DOHH2 (cell line): ENCODE data around the gene LMO7.

Experiments used
- H3F3A ChIP-seq: fragments of 200-600 bp; sonication (generic), shearing (Covaris generic); 2 replicates; pipeline ENCODE4 v1.6.0; 2016; ENCODE audit warnings: antibody characterized with exemption, mild to moderate bottlenecking; ENCODE audit not compliant: control insufficient read depth, insufficient read depth
- H3K27ac ChIP-seq: fragments of 200-600 bp; sonication (generic); 2 replicates; pipeline ENCODE4 v1.5.1; 2014; ENCODE audit warnings: low read depth, mild to moderate bottlenecking, low read length, moderate library complexity
- H3K27me3 ChIP-seq: fragments of 200-600 bp; sonication (generic); 2 replicates; pipeline ENCODE4 v1.6.1; 2014; ENCODE audit warnings: mild to moderate bottlenecking, low read length, mixed read lengths; ENCODE audit not compliant: control insufficient read depth
- H3K36me3 ChIP-seq: fragments of 200-600 bp; sonication (generic); 2 replicates; pipeline ENCODE4 v1.6.1; 2014; ENCODE audit warnings: mild to moderate bottlenecking, low read length, moderate library complexity, mixed read lengths; ENCODE audit not compliant: control insufficient read depth
- H3K4me1 ChIP-seq: fragments of 200-600 bp; sonication (generic); 2 replicates; pipeline ENCODE4 v1.6.1; 2014; ENCODE audit warnings: mild to moderate bottlenecking, low read length, mixed read lengths; ENCODE audit not compliant: control insufficient read depth
- H3K4me2 ChIP-seq: fragments of 200-600 bp; sonication (generic); 2 replicates; pipeline ENCODE4 v1.6.0; 2014; ENCODE audit warnings: mild to moderate bottlenecking, low read length, moderate library complexity
- H3K4me3 ChIP-seq: fragments of 200-600 bp; sonication (generic); 2 replicates; pipeline ENCODE4 v1.5.1; 2014; ENCODE audit warnings: mild to moderate bottlenecking, low read length, mixed read lengths
- H3K79me2 ChIP-seq: fragments of 200-600 bp; sonication (generic); 2 replicates; pipeline ENCODE4 v1.6.1; 2014; ENCODE audit warnings: mild to moderate bottlenecking, low read length, mixed read lengths; ENCODE audit not compliant: control insufficient read depth
- H3K9me2 ChIP-seq: fragments of 200-600 bp; sonication (generic); replicated peaks from 2 replicates; pipeline ENCODE4 v1.6.1; 2014; ENCODE audit warnings: mild to moderate bottlenecking, low read length, mixed read lengths; ENCODE audit not compliant: control insufficient read depth
- H3K9me3 ChIP-seq: fragments of 200-600 bp; sonication (generic); 2 replicates; pipeline ENCODE4 v1.6.1; 2014; ENCODE audit warnings: antibody characterized with exemption, low read length, mixed read lengths; ENCODE audit not compliant: control insufficient read depth, insufficient read depth
- H4K20me1 ChIP-seq: fragments of 200-600 bp; sonication (generic); 2 replicates; pipeline ENCODE4 v1.6.0; 2014; ENCODE audit warnings: low read depth, mild to moderate bottlenecking, antibody characterized with exemption, low read length, moderate library complexity; ENCODE audit not compliant: control insufficient read depth, insufficient read depth
- CTCF ChIP-seq: fragments of 200-600 bp; sonication (generic); IDR thresholded peaks from one replicate; pipeline ENCODE4 v1.5.1; 2014; ENCODE audit warnings: antibody characterized with exemption, mild to moderate bottlenecking, low read depth, low read length; ENCODE audit not compliant: poor library complexity, severe bottlenecking
- EZH2phosphoT487 ChIP-seq: fragments of 200-600 bp; sonication (generic); IDR thresholded peaks from 2 replicates; pipeline ENCODE4 v1.6.1; 2017; ENCODE audit warnings: borderline replicate concordance, mild to moderate bottlenecking, antibody characterized with exemption, low read length, moderate library complexity, mixed read lengths

Gene LMO7

DNA sequence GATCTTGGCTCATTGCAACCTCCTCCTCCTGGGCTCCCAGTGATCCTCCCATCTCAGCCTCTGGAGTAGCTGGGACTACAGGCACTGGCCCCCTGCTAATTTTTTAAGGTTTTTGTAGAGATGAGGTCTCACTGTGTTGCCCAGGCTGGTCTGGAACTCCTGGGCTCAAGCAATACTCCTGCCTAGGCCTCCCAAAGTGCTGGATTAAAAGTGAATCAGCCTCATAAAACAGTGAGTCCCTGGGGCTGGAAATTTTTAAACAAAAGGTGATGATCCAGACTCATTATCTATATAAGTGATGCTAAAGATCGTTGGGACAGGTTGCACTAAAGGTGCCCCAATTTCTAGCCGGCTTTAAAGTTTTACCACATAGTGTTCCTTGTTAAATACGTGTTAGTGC is 112.7 kb downstream of the LMO7 start:
- no peaks in the 10 kb centered on the region for H3K79me2 ChIP-seq
- no peaks in the 10 kb centered on the region for H3K9me2 ChIP-seq
- no peaks in the 10 kb centered on the region for H3K9me3 ChIP-seq
- no peaks in the 10 kb centered on the region for H3K4me1 ChIP-seq
- H4K20me1 ChIP-seq, result no peaks in the 10 kb centered on the region
- TF ChIP-seq CTCF (no peak), EZH2phosphoT487 (no peak)
- H3K36me3 ChIP-seq, result no peaks in the 10 kb centered on the region
- no peak overlapping the region for H3K4me2 ChIP-seq
- no peaks in the 10 kb centered on the region for H3F3A ChIP-seq
- H3K4me3 ChIP-seq, result no peak overlapping the region
- H3K27ac ChIP-seq, result no peak overlapping the region
- H3K27me3 ChIP-seq, result no peaks in the 10 kb centered on the region

GRCh38 chr13:75749407-75749806 is 113.3 kb downstream of the LMO7 start:
- Histone ChIP-seq H3K4me3 (no peak overlapping the region), H3K27ac (no peak overlapping the region), H3K79me2 (no peaks in the 10 kb centered on the region), H3K4me2 (no peak overlapping the region), H3K9me2 (no peaks in the 10 kb centered on the region), H3K9me3 (no peaks in the 10 kb centered on the region), H3K27me3 (no peaks in the 10 kb centered on the region), H3K36me3 (no peaks in the 10 kb centered on the region), H4K20me1 (no peaks in the 10 kb centered on the region), H3K4me1 (no peaks in the 10 kb centered on the region), H3F3A (no peaks in the 10 kb centered on the region)
- TF ChIP-seq CTCF, result no peak
- TF ChIP-seq EZH2phosphoT487, result no peak

DNA sequence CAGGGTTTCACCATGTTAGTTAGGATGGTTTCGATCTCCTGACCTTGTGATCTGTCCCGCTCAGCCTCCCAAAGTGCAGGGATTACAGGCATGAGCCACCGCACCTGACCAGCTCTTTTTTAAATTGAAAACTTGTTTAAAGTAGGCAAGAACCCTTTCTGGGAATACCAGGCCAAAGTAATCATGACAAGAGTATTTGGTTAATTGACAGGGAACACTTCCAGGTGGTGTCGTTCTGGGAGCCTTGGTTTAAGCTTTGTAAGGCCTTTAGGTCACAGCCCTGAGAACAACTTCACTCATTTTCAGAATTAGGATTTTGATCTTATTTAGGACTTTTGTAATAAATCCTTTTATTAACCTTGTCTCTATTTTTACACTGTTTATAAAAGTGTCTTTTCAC is 115.2 kb downstream of the LMO7 start:
- Histone ChIP-seq H3K4me3 (no peak overlapping the region), H3K9me2 (no peaks in the 10 kb centered on the region), H4K20me1 (no peaks in the 10 kb centered on the region), H3K4me2 (no peak overlapping the region), H3K27ac (no peak overlapping the region), H3K36me3 (no peaks in the 10 kb centered on the region), H3K27me3 (no peaks in the 10 kb centered on the region), H3K9me3 (no peaks in the 10 kb centered on the region), H3K79me2 (no peaks in the 10 kb centered on the region), H3K4me1 (no peaks in the 10 kb centered on the region), H3F3A (no peaks in the 10 kb centered on the region)
- TF ChIP-seq CTCF (no peak), EZH2phosphoT487 (no peak)

GRCh38 chr13:75752826-75753225 is 116.7 kb downstream of the LMO7 start:
- no peak overlapping the region for H3K4me2 ChIP-seq
- no peaks in the 10 kb centered on the region for H3K9me2 ChIP-seq
- no peak for TF ChIP-seq EZH2phosphoT487
- H3F3A ChIP-seq, result no peaks in the 10 kb centered on the region
- no peaks in the 10 kb centered on the region for H3K27me3 ChIP-seq
- no peaks in the 10 kb centered on the region for H4K20me1 ChIP-seq
- H3K9me3 ChIP-seq, result no peaks in the 10 kb centered on the region
- H3K79me2 ChIP-seq, result no peaks in the 10 kb centered on the region
- H3K4me1 ChIP-seq, result no peaks in the 10 kb centered on the region
- H3K4me3 ChIP-seq, result no peak overlapping the region
- H3K27ac ChIP-seq, result no peak overlapping the region
- no peaks in the 10 kb centered on the region for H3K36me3 ChIP-seq
